CD4-positive, alpha-beta T cell treated with Interleukin-15 for 4 hours (primary cell): Measurements from ENCODE around the gene LST1.

Experiments
- DNase-seq: peaks from one replicate; pipeline ENCODE4 v3.0.0-alpha.2; 2020; ENCODE audit warnings: low spot score

Gene LST1

DNA sequence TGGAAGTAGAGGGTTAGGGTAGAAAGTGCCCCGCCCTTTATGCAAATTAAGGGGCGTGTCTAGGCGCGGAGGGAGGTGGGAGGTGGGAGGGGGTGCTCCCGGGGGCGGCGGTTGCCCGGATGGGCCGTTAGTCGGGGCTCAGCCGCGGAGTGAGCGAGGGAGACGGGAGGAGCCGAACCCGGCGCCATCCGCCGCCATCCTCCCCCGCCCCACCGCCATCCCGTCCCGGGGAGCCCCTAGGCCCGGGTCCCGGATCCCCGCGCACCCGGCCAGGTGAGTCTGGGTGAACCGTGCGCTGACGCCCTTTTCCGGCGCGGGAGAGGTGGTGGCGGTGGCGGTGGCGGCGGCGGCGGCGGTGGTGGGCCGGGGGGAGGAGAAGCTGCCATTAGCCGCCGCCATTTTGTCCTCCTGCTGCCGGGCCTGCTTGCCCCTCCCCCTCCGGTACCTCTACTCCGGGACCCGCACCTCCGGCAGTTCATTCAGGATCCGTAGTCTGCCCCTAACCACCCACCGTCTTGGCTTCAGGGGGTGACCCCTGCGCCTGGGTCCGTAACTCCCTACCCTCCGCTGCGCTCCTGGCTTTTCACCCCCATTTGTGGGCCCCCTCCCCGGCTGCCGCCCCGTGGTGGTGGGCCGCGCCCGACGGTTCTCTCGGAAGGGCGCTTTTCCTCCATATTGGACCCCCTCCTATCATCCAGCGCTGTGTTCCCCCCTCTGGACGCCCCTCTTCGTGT is 34.7 kb downstream of the LST1 start, which contains the start of gene PRRC2A:
PRRC2A (plus strand) TSS at position 130 of the 734 bp plus-strand sequence. CDS start 2,075 bp downstream, outside the sequence.
- DNase-seq = no peak

DNA sequence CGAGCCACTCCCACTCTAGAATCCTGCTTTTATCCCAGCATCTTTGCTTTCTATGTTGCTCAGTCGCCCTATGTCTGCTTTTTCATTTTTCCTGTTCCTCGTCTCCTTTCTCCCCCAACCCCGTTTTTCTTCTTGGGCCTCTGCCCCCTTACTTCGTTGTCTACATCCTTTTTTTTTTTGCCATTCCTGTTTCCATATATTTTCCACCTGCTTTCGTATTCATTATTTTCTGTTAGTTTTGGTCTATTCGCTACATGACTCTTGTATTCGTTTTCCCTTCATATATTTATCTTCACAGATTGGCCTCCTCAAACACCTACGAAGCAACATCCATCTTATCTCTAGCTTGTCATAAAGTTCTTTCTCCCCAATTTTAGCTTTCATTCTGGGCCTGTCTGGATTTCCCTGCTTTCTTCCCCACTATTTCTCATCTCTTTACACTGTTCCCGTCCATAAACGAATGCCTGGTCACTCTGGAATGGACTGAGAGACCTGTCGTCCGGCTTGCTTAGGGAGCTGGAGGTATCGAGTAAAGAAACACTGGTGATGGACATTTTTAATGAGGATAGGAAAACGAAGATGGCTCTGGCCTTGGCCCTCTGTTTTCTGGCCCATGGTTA is 35.4 kb downstream of the LST1 start:
- no peak for DNase-seq

GRCh38 chr6:31621991-31622390 is 35.9 kb downstream of the LST1 start:
- no peak for DNase-seq

GRCh38 chr6:31622684-31623091 is 36.6 kb downstream of the LST1 start:
- no peak for DNase-seq

GRCh38 chr6:31624070-31624469 is 38.0 kb downstream of the LST1 start:
- DNase-seq = no peak

DNA sequence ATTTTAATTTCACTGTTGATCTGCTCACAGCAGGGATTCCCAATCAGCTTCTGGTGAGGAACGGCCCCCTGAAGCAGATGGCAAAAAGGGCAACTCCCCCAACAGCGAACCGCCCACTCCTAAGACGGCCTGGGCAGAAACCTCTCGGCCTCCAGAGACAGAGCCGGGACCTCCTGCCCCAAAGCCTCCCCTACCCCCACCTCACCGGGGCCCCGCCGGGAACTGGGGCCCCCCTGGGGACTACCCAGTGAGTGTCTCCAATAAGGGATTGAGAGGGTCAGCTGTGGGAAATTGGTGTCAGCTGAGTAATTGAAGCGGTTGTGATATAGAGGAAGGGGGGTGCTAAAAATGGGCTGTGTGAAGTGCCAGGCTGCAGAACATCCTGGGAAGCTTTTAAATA is 40.9 kb downstream of the LST1 start:
- no peak for DNase-seq

GRCh38 chr6:31627690-31628287 is 41.7 kb downstream of the LST1 start:
- no peak for DNase-seq

DNA sequence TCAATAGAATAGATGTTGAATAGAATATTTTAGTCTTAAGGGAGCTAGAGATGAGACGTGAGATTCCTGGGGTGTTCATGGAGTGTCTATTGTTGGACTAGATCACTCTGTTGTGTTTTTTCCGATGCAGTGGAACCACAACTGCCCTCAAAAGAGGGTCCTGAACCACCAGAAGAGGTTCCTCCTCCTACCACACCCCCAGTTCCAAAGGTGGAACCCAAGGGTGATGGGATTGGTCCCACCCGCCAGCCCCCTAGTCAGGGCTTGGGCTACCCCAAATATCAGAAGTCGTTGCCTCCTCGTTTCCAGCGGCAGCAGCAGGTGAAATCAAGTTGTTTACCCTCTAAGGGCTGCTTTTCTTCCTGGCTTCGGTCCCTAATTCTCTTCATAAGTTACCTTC is 42.9 kb downstream of the LST1 start:
- DNase-seq = no peak

DNA sequence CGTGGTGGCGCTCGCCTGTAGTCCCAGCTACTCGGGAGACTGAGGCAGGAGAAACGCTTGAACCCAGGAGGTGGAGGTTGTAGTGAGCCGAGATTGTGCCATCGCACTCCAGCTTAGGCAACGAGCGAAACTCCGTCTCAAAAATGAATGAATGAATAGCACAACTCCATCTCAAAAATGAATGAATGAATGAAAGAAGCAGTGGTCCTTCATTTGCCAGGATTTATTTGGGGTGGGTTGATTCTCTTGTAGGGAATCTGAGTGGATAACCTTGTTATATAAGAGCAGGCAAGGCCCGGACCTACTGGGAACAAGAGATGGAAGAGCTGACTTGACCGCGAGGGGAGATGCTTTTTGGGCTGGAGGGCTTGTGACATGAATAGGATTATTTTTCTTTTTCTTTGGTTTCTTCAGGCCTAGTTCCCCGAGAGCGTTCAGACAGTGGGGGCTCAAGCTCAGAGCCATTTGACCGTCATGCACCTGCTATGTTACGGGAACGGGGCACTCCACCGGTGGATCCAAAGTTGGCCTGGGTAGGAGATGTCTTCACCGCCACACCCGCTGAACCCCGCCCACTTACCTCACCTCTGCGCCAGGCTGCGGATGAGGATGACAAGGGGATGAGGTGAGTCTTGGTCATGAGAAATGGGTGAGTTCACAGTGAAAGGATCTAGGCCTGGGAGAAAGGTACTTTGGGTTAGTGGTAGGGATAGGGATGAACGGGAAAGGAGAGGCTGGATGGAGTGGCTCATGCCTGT is 44.3 kb downstream of the LST1 start:
- DNase-seq = no peak

DNA sequence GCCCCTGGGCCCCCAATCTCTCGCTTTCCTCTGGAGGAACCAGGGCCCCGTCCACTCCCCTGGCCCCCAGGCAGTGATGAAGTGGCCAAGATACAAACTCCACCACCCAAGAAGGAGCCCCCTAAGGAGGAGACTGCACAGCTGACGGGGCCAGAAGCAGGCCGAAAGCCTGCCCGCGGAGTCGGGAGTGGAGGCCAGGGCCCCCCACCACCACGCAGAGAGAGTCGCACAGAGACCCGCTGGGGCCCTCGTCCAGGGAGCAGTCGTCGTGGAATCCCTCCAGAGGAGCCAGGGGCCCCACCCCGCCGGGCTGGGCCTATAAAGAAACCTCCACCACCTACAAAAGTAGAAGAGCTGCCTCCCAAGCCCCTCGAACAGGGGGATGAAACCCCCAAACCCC is 45.1 kb downstream of the LST1 start:
- no peak for DNase-seq

DNA sequence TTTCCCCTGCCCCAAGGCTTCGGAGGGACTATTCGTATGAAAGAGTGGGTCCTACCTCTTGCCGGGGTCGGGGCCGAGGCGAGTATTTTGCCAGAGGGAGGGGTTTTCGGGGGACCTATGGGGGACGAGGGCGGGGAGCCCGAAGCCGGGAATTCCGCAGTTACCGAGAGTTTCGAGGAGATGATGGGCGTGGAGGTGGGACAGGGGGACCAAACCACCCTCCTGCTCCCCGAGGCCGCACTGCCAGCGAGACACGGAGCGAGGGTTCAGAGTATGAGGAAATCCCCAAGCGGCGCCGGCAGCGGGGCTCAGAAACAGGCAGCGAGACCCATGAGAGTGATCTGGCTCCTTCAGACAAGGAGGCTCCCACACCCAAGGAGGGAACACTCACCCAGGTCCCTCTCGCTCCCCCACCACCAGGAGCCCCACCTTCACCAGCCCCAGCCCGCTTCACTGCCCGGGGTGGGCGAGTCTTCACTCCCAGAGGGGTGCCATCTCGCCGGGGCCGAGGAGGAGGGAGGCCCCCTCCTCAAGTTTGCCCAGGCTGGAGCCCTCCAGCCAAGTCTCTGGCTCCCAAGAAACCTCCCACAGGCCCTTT is 45.7 kb downstream of the LST1 start:
- DNase-seq = no peak

- DNase-seq = no peak
Measured at GRCh38 chr6:31632279-31632946, 46.3 kb downstream of the LST1 start.

GRCh38 chr6:31633447-31633846 is 47.4 kb downstream of the LST1 start:
- no peak for DNase-seq

DNA sequence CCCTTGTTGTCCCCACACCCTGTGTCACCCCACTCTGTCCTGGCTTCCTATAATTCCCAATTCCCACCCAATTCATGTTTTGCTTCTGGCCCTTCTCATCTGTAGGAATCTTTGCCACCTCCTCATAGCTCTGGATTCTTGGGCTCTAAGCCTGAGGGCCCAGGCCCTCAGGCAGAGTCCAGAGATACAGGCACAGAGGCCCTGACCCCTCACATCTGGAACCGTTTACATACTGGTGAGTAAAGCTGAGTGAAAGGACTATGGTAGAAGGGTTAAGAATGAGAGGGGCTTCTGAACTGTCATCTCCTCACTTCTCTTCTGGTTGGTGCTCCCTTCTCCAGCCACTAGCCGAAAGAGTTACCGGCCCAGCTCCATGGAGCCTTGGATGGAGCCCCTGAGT is 48.1 kb downstream of the LST1 start:
- DNase-seq = no peak

DNA sequence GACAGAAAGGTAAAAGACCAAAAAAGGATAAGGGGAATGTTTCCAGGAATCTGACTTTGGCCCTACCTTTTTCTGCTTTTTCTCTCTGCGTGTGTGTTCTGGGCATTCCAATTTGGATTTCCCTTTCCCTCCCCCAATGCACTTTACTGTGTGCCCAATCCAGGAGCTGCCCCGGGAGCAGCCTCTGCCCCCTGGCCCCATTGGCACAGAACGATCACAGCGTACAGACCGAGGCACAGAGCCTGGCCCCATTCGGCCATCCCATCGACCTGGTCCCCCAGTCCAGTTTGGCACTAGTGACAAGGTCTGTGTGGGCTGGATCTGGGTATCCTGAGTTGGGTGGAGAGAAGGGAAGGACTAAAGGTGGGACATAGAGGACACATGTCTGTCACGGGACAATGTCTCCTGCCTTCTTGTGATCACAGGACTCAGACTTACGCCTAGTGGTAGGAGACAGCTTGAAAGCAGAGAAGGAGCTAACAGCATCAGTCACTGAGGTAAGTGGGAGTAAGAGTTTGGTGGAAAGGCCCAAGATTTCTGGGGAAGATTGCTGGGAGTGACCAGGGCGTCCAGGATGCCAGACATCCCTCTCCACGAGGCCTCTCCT is 49.0 kb downstream of the LST1 start:
- no peak for DNase-seq

DNA sequence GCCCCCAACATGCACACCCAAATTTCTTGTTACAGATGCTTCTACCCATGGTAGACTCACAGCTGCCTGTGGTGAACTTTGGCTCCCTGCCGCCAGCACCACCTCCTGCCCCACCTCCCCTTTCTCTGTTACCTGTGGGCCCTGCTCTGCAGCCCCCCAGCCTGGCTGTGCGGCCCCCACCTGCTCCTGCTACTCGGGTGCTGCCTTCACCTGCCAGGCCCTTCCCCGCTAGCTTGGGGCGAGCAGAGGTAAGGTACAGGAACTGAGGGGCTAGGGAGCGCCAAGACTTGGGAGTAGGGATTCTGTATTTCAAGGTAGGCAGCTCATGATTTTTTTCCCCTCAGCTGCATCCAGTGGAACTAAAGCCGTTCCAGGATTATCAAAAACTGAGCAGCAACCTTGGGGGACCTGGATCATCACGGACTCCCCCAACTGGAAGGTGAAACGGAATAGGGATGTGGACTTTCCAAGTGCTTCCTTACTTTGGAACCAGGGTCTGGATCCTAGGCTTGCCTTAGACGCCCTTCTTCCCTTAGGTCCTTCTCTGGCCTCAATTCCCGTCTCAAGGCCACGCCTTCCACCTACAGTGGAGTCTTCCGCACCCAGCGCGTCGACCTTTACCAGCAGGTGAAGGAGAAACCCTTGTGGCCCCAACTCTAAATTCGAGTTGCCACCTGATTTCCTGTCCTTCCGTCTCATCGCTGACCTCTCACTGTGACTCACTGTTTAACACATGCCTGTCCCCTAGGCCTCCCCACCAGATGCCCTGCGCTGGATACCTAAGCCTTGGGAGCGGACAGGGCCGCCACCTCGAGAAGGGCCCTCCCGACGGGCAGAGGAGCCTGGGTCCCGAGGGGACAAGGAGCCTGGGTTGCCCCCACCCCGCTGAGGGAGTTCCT is 50.9 kb downstream of the LST1 start:
- no peak for DNase-seq
